NCI-H460 (cell line): ENCODE results near the gene NUMBL. TPM values are rescaled to one million over a fixed set of nuclear protein-coding genes. Genes with fewer than 3 reads are reported as not detected.
"Not testable (repeated sequence)": the region's sequence is repeated elsewhere in the genome, so short reads cannot be mapped to it uniquely, and the experiment has no call there.

Experiments used
- DNase-seq: peaks from one replicate; pipeline ENCODE4 v3.0.0-alpha.2; 2016; ENCODE audit warnings: low read depth; ENCODE audit errors: extremely low read depth
- total RNA-seq: library from RNA; depleted of rRNA; stranded (reverse); fragments of >200 nt; shearing (Covaris generic); gene quantifications from 2 replicates; pipeline ENCODE4 v1.2.3, GENCODE V29; 2014

Gene NUMBL
- total RNA-seq, 1 experiment from 2014 or later, result 9.8 TPM

GRCh38 chr19:40668991-40669614, 21.3 kb downstream of the NUMBL start:
- DNase-seq, result no peak

GRCh38 chr19:40667602-40668001, 22.8 kb downstream of the NUMBL start:
- no peak for DNase-seq

- no peak for DNase-seq
Measured at GRCh38 chr19:40666803-40667438, 23.5 kb downstream of the NUMBL start.

GRCh38 chr19:40663695-40664692, 26.5 kb downstream of the NUMBL start:
- no peak for DNase-seq

GRCh38 chr19:40662925-40663694, 27.3 kb downstream of the NUMBL start:
- peak; percentile 59 for DNase-seq

- no peak for DNase-seq
Measured at GRCh38 chr19:40661616-40662015, 28.8 kb downstream of the NUMBL start.

GRCh38 chr19:40659566-40659965, 30.9 kb downstream of the NUMBL start:
- DNase-seq, result no peak

- DNase-seq, result no peak
Measured at GRCh38 chr19:40659116-40659515, 31.3 kb downstream of the NUMBL start.

GRCh38 chr19:40658031-40658430, 32.4 kb downstream of the NUMBL start:
- no peak for DNase-seq

GRCh38 chr19:40655684-40656083, 34.8 kb downstream of the NUMBL start:
- not testable (repeated sequence) for DNase-seq

- DNase-seq, result not testable (repeated sequence)
Measured at GRCh38 chr19:40652303-40652702, 38.1 kb downstream of the NUMBL start.

- DNase-seq, result no peak
Measured at GRCh38 chr19:40650749-40651305, 39.6 kb downstream of the NUMBL start.

- not testable (repeated sequence) for DNase-seq
Measured at GRCh38 chr19:40649903-40650675, 40.4 kb downstream of the NUMBL start.

- no peak for DNase-seq
Measured at GRCh38 chr19:40646743-40647254, 43.7 kb downstream of the NUMBL start.

GRCh38 chr19:40642757-40643305, 47.6 kb downstream of the NUMBL start:
- no peak for DNase-seq

GRCh38 chr19:40642051-40642706, 48.3 kb downstream of the NUMBL start:
- no peak for DNase-seq

GRCh38 chr19:40641281-40641680, 49.2 kb downstream of the NUMBL start:
- DNase-seq, result no peak

GRCh38 chr19:40640744-40641143, 49.7 kb downstream of the NUMBL start:
- DNase-seq, result no peak

GRCh38 chr19:40639638-40639982, 50.8 kb downstream of the NUMBL start:
- no peak for DNase-seq
